IMR-90 (cell line): ENCODE data around the gene ADAMTSL2. TPM values are rescaled to one million over a fixed set of nuclear protein-coding genes. Genes with fewer than 3 reads are reported as not detected.
A peak's percentile ranks its signal among the peaks of the same experiment; 100 is the strongest.

Experiments
- ATAC-seq: fragments of 200-7000 bp; cut with Tn5 transposase; 2 replicates; pipeline ENCODE4 v1.9.1; 2020; ENCODE audit warnings: low read depth, mild to moderate bottlenecking, moderate library complexity
- BruUV-seq: library from RNA; stranded (reverse); fragments of 400-500 nt; replicated peaks from 2 replicates; lab custom pipeline; 2021; lab: Mats Ljungman, UMichigan
- CTCF ChIA-PET: fragments of 300-600 bp; formaldehyde crosslinking; extraction: SDS; loops from one replicate; lab custom pipeline; 2021; ENCODE audit warnings: antibody characterized with exemption; lab: Yijun Ruan, JAX
- POLR2A ChIA-PET: fragments of 300-600 bp; sonication (Branson Sonifier 250); formaldehyde crosslinking; loops from one replicate; lab custom pipeline; 2022; ENCODE audit warnings: antibody characterized with exemption; ENCODE audit not compliant: unreplicated experiment; lab: Charles Lee
- DNase-seq: peaks from one replicate; pipeline ENCODE4 v3.0.0; 2013
- H2AFZ ChIP-seq: replicated peaks from 2 replicates; pipeline ENCODE3; 2013; ENCODE audit warnings: low read length, mild to moderate bottlenecking; ENCODE audit not compliant: poor library complexity
- H2AK5ac ChIP-seq: 2 replicates; pipeline ENCODE4 v1.6.1; 2013; ENCODE audit warnings: low read depth, low read length, inconsistent platforms
- H2AK9ac ChIP-seq: replicated peaks from 2 replicates; pipeline ENCODE3; 2013; ENCODE audit warnings: mild to moderate bottlenecking, low read depth, low read length, moderate library complexity; ENCODE audit not compliant: poor library complexity
- H2BK120ac ChIP-seq: 2 replicates; pipeline ENCODE4 v1.6.1; 2013; ENCODE audit warnings: low read depth, low read length, inconsistent platforms
- H2BK15ac ChIP-seq: 3 replicates; pipeline ENCODE4 v1.6.1; 2013; ENCODE audit warnings: low read depth, low read length, inconsistent platforms
- H2BK20ac ChIP-seq: 2 replicates; pipeline ENCODE4 v1.6.1; 2013; ENCODE audit warnings: low read depth, mild to moderate bottlenecking, inconsistent platforms, low read length, moderate library complexity
- H2BK5ac ChIP-seq: 2 replicates; pipeline ENCODE4 v1.6.1; 2013; ENCODE audit warnings: mild to moderate bottlenecking, low read depth, low read length, inconsistent platforms; ENCODE audit not compliant: poor library complexity, severe bottlenecking
- H3K14ac ChIP-seq: replicated peaks from 2 replicates; pipeline ENCODE4 v1.6.1; 2013; ENCODE audit warnings: low read depth, low read length, inconsistent platforms
- H3K18ac ChIP-seq: 2 replicates; pipeline ENCODE4 v1.6.1; 2013; ENCODE audit warnings: low read depth, low read length, control low read depth
- H3K23ac ChIP-seq: 2 replicates; pipeline ENCODE4 v1.6.1; 2013; ENCODE audit warnings: low read depth, low read length, inconsistent platforms
- H3K27ac ChIP-seq: 2 replicates; pipeline ENCODE4 v1.5.1; 2013; ENCODE audit warnings: mild to moderate bottlenecking, control low read depth, low read length; ENCODE audit not compliant: insufficient read depth
- H3K27me3 ChIP-seq: 2 replicates; pipeline ENCODE4 v1.6.1; 2013; ENCODE audit warnings: low read length; ENCODE audit not compliant: control insufficient read depth, insufficient read depth
- H3K36me3 ChIP-seq: 2 replicates; pipeline ENCODE4 v1.6.1; 2013; ENCODE audit warnings: low read length, mixed read lengths; ENCODE audit not compliant: control insufficient read depth, insufficient read depth
- H3K4ac ChIP-seq: 2 replicates; pipeline ENCODE4 v1.6.1; 2013; ENCODE audit warnings: low read depth, low read length, inconsistent platforms
- H3K4me1 ChIP-seq: 2 replicates; pipeline ENCODE4 v1.6.1; 2013; ENCODE audit warnings: low read length, mixed read lengths; ENCODE audit not compliant: control insufficient read depth, insufficient read depth
- H3K4me2 ChIP-seq: 2 replicates; pipeline ENCODE4 v1.6.1; 2013; ENCODE audit warnings: low read depth, mild to moderate bottlenecking, control low read depth, low read length, moderate library complexity
- H3K4me3 ChIP-seq: 2 replicates; pipeline ENCODE4 v1.5.1; 2013; ENCODE audit warnings: low read depth, mild to moderate bottlenecking, control low read depth, low read length, moderate library complexity; ENCODE audit not compliant: insufficient read depth
- H3K56ac ChIP-seq: 2 replicates; pipeline ENCODE4 v1.6.1; 2013; ENCODE audit warnings: low read length, inconsistent platforms; ENCODE audit not compliant: insufficient read depth; ENCODE audit errors: extremely low read depth
- H3K79me1 ChIP-seq, 2 experiments: 2 replicates each; pipeline ENCODE4 v1.6.1; 2013; ENCODE audit warnings: low read length in 2 of 2, inconsistent platforms in 1 of 2, low read depth in 1 of 2
- H3K9ac ChIP-seq: 2 replicates; pipeline ENCODE4 v1.6.1; 2013; ENCODE audit warnings: low read depth, low read length, control low read depth
- H3K9me1 ChIP-seq: 2 replicates; pipeline ENCODE4 v1.6.1; 2013; ENCODE audit warnings: low read length, inconsistent platforms; ENCODE audit not compliant: insufficient read depth
- H3K9me3 ChIP-seq: 2 replicates; pipeline ENCODE4 v1.6.1; 2013; ENCODE audit warnings: low read length; ENCODE audit not compliant: control insufficient read depth, insufficient read depth
- H4K20me1 ChIP-seq: 2 replicates; pipeline ENCODE4 v1.6.1; 2013; ENCODE audit warnings: low read length, inconsistent platforms; ENCODE audit not compliant: insufficient read depth
- H4K5ac ChIP-seq: 2 replicates; pipeline ENCODE4 v1.6.1; 2013; ENCODE audit warnings: mild to moderate bottlenecking, low read depth, low read length, control low read depth
- H4K8ac ChIP-seq, 2 experiments: 2 replicates each; pipeline ENCODE4 v1.6.1; 2013; ENCODE audit warnings: low read depth in 2 of 2, low read length in 2 of 2, control low read depth in 1 of 2, inconsistent platforms in 1 of 2
- H4K91ac ChIP-seq: 2 replicates; pipeline ENCODE4 v1.6.1; 2013; ENCODE audit warnings: low read depth, low read length, inconsistent platforms; ENCODE audit not compliant: insufficient read depth
- MAZ ChIP-seq: IDR thresholded peaks from 2 replicates; pipeline ENCODE4 v1.6.1; 2012; ENCODE audit warnings: low read depth, mild to moderate bottlenecking, low read length, improper control_type of control experiment, moderate library complexity, borderline replicate concordance
- WGBS, 2 experiments: methylation state at CpG; one replicate each; pipeline versions ENCODE4 v1.1.5 to v1.1.7; 2013; ENCODE audit warnings: missing lambda C conversion rate in 2 of 2; ENCODE audit not compliant: insufficient read length in 1 of 2; ENCODE audit errors: extremely low coverage in 2 of 2; 5-methylcytosine and 5-hydroxymethylcytosine counted together
- dilution Hi-C: fragments of 300-500 bp; cut with HindIII; formaldehyde crosslinking; loops from one replicate; pipeline ENCODE4 v1.14.3; 2018; ENCODE audit warnings: low sequenced_read_pairs; ENCODE audit not compliant: unreplicated experiment
- in situ Hi-C: fragments of 300-500 bp; cut with MboI; formaldehyde crosslinking; loops from 3 replicates; pipeline ENCODE4 v1.14.3; 2019; ENCODE audit warnings: low sequenced_read_pairs, inconsistent platforms, mixed read lengths
- intact Hi-C: fragments of 100-400 bp; cut with micrococcal nuclease; formaldehyde crosslinking; loops from 2 replicates; pipeline ENCODE4 v1.10.0; 2022
- polyA plus RNA-seq, 3 experiments: library from polyadenylated mRNA; depleted of rRNA; stranded (reverse); fragments of >200 nt; gene quantifications; 2 replicates each; pipeline ENCODE4 v1.2.3, GENCODE V29; 2012; ENCODE audit warnings: low replicate concordance in 1 of 3
- total RNA-seq: library from RNA; depleted of rRNA; stranded (reverse); fragments of >200 nt; gene quantifications from 2 replicates; pipeline ENCODE4 v1.2.3, GENCODE V29; 2012
- TF ChIP-seq, protein P1 (sequence below): conservative IDR thresholded peaks from 2 replicates; pipeline ENCODE4 v1.5.1; 2012; ENCODE audit warnings: mild to moderate bottlenecking, low read depth, low read length, improper control_type of control experiment

The ADAMTSL2 gene
- total and polyA plus RNA-seq, 2 of the 4 experiments (the other 2 are of a cell fraction), result not detected

DNA sequence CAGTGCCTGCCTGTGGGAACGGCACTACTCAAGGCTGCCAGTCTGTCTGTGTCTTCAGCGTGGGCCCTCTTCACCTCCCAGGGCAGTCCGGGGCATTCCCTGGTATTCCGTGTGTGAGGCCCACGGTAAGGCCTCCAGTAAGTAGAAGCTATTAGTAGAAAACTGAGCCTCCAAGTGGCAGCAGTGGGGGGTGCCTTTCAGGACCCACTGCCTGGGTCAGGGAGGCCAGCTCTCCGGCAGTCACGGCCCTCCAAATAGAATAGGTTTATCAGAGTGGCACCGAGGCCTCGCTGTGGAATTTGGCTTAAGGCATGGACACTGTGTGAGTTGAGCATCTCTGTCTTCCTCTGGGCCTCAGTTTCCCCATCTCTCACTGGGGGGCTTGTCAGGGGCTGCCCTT lies 23.1 kb downstream of the ADAMTSL2 start:
- no peak overlapping the region for H2AK9ac ChIP-seq
- no peak overlapping the region; the same call in 1 of the 2 replicates for H3K14ac ChIP-seq
- no peak overlapping the region for H4K5ac ChIP-seq
- no peaks in the 10 kb centered on the region for H3K79me1 ChIP-seq
- H3K4ac ChIP-seq, result peak overlapping the region; percentile 53; the same call in 1 of the 2 replicates
- H3K27ac ChIP-seq, result no peak overlapping the region
- no TSS peak for BruUV-seq
- H2AK5ac ChIP-seq, result peak overlapping the region; percentile 68; the same call in 1 of the 2 replicates
- H3K18ac ChIP-seq, result no peak overlapping the region
- H2BK15ac ChIP-seq, result peak overlapping the region; percentile 11; the same call in 1 of the 3 replicates
- H3K4me1 ChIP-seq, result peaks cover 12% of the 10 kb centered on the region
- H2AFZ ChIP-seq, result peak overlapping the region; percentile 58
- POLR2A ChIA-PET, result no interaction called here
- H4K8ac ChIP-seq, result peak overlapping the region in 1 of 2 experiments; percentile 60; a peak in 1 of 4 replicates
- in situ Hi-C loops (no loop called here), dilution Hi-C loops (no loop called here), intact Hi-C loops (no loop called here)
- H3K36me3 ChIP-seq, result no peaks in the 10 kb centered on the region
- H3K23ac ChIP-seq, result no peak overlapping the region
- H3K9me1 ChIP-seq, result peaks cover 3% of the 10 kb centered on the region; the same call in 1 of the 2 replicates
- no peak for TF ChIP-seq MAZ
- TF ChIP-seq, protein P1, sequence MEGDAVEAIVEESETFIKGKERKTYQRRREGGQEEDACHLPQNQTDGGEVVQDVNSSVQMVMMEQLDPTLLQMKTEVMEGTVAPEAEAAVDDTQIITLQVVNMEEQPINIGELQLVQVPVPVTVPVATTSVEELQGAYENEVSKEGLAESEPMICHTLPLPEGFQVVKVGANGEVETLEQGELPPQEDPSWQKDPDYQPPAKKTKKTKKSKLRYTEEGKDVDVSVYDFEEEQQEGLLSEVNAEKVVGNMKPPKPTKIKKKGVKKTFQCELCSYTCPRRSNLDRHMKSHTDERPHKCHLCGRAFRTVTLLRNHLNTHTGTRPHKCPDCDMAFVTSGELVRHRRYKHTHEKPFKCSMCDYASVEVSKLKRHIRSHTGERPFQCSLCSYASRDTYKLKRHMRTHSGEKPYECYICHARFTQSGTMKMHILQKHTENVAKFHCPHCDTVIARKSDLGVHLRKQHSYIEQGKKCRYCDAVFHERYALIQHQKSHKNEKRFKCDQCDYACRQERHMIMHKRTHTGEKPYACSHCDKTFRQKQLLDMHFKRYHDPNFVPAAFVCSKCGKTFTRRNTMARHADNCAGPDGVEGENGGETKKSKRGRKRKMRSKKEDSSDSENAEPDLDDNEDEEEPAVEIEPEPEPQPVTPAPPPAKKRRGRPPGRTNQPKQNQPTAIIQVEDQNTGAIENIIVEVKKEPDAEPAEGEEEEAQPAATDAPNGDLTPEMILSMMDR, result no peak
- H2BK120ac ChIP-seq, result peak overlapping the region; percentile 55
- H4K91ac ChIP-seq, result peak overlapping the region; percentile 38
- no peak overlapping the region; the same call in 1 of the 2 replicates for H3K56ac ChIP-seq
- CTCF ChIA-PET, result no interaction called here
- H3K9ac ChIP-seq, result no peak overlapping the region
- no peaks in the 10 kb centered on the region for H3K9me3 ChIP-seq
- H2BK20ac ChIP-seq, result peak overlapping the region; percentile 38; the same call in 1 of the 2 replicates
- H3K4me2 ChIP-seq, result no peak overlapping the region
- DNase-seq (no peak), ATAC-seq (no peak)
- peaks cover 5% of the 10 kb centered on the region for H3K27me3 ChIP-seq
- no peak overlapping the region for H3K4me3 ChIP-seq
- H4K20me1 ChIP-seq, result no peaks in the 10 kb centered on the region; the same call in 1 of the 2 replicates
- no peak overlapping the region for H2BK5ac ChIP-seq
- WGBS, 2 experiments, result 90% methylated on average over 2 of the region's 9 CpGs; no CpG with 5 or more reads in 1 of the 2 experiments
